ENCODE results near the gene ZNF700.
A peak's percentile ranks its signal among the peaks of the same experiment; 100 is the strongest.
"Not testable (repeated sequence)": the region's sequence is repeated elsewhere in the genome, so short reads cannot be mapped to it uniquely, and the experiment has no call there.

The ZNF700 gene

DNA sequence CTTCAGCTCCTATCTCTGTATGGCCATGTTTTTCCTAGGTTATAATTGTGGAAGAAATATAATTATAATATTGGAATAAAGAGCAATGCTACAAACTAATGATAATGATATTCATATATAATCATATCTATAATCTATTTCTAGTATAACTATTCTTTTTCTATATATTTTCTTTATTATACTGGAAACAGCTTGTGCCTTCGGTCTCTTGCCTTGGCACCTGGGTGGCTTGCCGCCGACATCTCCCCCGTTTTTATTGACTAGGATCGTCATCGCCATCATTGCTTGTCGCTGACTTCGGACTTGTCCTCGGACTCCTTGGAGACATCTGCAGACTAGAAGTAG lies 64.2 kb downstream of the ZNF700 start:
- no peak for DNase-seq (ENCODE audit: low read depth)

DNA sequence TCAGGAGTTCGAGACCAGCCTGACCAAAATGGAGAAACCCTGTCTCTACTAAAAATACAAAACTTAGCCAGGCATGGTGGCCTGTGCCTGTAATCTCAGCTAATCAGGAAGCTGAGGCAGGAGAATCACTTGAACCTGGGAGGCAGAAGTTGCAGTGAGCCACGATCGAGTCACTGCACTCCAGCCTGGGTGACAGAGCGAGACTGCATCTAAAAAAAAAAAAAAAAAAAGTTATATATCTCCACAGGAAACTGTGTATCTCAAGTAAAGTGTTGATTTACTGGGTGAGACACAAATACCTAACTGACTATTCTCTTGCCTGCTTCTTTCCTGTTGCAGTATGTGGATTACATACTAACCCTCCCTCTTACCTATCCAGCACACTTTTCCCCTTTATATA lies 67.0 kb downstream of the ZNF700 start:
- DNase-seq (ENCODE audit: low read depth): not testable (repeated sequence)

DNA sequence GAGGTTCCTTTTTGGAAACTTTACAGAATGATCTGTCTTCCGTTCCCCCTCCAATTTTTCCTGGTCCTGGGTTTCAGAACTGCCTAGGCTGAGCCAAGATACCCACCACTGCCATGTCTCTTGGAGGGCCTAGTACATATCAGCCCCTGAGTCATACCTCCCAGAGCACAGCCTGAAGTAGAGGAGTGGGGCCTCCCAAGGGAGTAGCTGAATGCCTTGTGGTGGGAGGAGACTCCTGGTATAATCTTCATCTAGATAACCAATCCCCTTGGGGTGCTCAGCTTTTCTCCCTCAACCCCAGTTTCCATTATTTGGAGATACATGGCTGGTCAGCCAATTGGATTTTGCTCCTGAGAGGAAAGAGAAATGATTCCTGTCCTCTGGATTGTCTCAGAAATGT lies 70.3 kb downstream of the ZNF700 start:
- peak; percentile 72 for DNase-seq (ENCODE audit: low read depth)

Measured in amniotic epithelial cell (primary cell).